GM21717 (cell line): ENCODE data around the gene RALGAPB.
"Not testable (repeated sequence)": the region's sequence is repeated elsewhere in the genome, so short reads cannot be mapped to it uniquely, and the experiment has no call there.

ENCODE experiments used
- ATAC-seq: cut with Tn5 transposase; IDR thresholded peaks from one replicate; pipeline ENCODE4 v1.9.1; 2021; ENCODE audit warnings: mild to moderate bottlenecking, moderate library complexity; ENCODE audit not compliant: unreplicated experiment

RALGAPB gene

DNA sequence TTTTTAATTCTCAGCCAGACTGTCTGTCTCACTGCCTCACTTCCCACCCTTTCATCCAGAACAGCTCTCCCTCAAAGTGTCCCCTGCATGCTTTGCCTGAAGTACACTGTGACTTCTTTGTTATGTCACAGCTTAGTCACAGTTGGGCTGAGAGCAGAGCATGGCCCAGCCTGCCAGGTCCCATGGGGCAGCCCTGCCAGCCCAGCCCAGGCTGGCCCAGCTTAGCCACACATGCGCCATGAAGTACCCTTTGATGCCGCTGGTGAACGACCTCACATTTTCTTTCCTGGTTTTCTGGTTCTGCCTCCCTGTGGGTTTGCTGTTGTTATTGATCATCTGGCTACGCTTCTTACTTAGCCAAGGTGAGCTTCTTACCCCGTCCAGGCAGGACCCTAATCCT lies 108.4 kb downstream of the RALGAPB start, which contains the start of gene ADIG:
Gene ADIG, plus strand, starts transcription at position 185 of the 400 bp plus-strand sequence. Its CDS starts 54 bp downstream, at position 239.
- no peak for ATAC-seq

DNA sequence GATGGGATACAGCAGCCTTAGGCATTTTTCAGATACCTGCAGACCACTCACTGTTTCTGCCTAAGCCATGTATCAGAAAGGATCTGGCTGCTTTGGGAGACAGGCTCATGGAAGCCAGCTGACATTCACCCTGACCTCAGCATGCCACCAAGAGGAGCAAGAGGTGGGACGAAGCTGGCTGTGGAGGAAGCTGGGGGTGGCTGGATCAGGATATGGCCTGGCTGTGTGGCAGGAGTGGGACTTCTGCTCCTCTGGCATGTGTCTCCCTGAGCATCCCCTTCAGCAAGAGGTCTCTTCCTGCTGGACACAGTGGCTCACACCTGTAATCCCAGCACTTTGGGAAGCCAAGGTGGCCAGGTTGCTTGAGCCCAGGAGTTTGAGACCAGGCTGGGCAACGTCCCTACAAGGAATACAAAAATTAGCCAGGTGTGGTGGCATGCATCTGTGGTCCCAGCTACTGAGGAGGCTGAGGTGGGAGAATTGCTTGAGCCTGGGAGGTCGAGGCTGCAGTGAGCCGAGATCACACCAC lies 109.3 kb downstream of the RALGAPB start:
- ATAC-seq = no peak

DNA sequence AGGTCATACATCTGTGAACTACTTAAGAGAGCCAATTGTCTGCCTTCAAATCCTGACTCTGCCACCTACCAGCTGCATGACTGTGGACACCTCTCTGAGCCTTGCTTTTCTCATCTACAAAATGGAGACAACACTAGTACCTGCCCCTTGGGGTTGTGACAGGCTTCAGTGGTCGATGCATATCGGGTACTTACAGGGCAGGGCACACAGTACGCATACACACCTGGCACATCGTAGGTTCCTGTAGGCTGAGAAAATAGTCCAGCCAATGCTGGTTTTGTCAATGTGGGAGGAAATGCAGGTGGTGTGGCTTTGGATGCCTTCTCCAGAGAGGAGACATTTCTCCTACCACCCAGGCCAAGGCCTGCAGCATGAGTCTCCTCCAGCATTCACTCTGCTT lies 110.7 kb downstream of the RALGAPB start:
- ATAC-seq = no peak

DNA sequence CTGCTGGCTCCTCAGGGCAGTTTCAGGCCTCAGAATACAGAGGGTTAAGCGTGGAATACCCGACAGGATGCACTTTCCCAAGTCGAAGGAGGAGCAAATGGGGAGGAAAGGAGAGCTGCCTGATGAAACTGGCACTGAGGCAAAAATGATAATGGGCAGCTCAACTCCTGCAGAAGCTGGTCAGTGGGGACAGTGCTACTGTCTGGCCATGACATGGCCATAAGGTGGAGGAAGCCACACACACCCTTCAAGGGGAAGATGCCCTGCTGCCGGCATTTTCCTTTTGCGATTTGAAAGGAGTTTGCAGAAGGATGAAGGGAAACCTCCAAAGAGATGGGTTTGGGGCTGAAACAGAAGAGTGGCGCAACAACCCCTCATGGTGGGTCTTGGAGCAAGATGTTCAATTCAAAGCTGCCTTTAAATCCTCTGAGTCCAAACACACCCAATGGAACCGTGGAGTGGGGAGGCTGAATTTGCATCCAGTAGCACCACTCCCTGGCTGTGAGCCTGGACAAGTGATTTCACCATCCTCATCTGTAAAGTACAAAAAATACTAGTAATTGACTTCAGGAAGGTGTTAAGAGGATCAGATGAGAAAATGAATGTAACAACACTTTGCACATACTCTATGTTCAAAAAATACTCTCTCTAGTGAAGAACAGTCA lies 111.6 kb downstream of the RALGAPB start:
- ATAC-seq = no peak

DNA sequence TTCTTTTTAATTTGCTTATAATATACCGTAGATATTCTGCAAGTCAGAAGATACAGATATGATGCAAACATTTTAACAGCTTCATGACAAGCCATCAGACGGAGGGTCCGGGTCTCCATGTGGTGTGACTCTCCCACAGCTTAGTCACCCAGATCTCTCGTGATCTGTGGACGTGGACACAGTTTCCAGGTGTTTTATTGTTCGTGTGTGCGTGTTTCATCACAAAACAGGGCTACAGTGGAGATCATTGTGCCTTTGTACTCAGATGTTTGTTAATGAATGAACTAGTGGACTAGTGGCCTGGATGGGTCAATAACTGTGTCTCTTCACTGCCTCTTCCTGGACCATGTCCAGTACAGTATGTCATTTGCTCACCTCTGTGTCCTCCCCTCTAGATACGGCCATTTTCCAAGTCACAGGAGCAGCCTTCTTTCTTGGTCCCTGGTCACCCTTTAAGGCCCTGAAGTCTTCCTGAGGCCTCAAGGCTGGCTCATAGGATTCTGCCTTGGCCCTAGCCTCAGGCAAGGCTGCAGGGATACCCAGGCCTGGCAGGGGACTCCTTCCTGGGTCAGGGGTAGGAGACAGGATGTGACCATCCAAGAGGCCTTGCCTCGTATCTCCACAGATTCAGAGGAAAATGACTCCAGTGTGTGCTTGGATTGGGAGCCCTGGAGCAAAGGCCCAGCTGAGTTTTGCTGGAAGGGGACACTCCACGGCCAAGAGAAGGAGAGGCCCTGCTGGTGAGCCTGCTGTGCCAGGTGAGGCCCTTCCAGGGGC lies 112.9 kb downstream of the RALGAPB start:
- no peak for ATAC-seq

DNA sequence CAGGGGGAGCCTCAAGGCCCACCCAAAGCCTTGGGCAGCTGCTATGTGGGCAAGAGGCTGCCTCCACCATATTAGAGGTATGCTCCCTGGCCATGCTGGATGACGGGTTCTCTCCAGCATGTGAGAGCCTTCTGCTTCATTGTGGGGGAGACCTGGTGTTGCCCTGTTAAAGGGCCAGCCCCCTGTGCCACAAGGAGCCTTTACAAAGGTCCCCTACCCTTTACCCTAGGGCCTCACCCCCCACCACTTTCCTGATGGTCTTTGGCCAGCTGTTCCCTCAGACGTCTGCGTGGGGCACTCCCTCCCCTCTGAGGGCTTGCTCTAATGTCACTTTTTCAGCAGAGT lies 113.5 kb downstream of the RALGAPB start:
- ATAC-seq = no peak

DNA sequence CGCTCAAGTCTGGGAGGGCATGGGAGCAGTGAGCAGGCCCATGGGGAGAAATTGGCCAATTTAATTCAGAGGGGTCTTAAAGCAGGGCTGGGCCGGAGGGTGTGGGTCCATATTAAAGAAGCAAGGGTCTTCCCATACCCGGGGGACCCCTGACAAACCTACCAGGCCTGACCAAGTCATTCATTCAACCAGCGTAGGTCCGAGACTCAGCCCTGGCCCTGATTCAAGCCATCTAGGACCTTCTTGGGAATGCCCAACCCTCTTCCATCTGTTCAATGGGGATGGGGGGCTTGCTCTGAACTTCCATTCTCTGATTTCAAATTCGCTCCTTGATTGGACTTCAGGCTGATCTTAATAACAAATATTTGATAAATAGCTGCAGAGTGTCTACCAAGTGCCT lies 115.7 kb downstream of the RALGAPB start:
- no peak for ATAC-seq

DNA sequence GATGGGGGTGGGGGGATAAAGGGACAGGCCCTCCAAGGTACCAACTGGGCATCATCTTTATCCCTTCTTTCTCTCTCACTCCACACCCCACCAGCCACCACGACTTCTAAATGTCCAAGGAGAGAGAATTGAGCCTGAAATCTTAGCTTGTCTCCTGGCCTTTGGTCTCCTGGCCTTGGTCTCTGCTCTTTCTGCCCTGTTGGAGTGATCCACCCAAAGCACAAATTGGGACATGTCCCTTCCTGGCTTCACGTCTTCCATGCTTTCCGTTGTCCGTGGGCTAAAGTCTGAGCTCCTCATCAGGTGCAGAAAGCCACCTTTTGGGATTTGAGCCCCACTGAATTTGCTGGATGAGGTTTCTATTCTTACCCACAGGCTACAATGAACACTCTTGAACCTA lies 116.7 kb downstream of the RALGAPB start:
- no peak for ATAC-seq

DNA sequence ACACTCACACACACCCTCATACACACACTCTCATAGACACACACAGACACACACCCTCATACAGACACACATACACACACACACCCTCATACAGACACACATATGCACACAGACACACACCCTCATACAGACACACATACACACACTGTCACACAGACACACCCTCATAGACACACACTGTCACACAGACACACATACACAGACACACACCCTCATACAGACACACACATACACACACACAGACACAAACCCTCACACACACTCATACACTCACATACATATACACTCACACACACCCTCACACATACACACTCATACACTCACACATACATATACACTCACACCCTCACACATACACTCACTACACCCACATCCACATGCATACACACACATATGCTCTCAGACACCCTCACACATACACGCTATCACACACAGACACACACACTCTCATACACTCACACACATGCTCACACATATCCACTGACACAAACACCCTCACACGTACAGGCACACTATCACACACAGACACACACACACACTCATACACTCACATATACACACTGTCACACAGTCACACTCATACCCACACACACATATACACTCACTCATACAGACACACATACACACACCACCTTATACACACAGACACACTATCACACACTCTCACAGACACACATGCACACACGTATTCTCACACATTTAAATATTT lies 117.5 kb downstream of the RALGAPB start:
- ATAC-seq = no peak

DNA sequence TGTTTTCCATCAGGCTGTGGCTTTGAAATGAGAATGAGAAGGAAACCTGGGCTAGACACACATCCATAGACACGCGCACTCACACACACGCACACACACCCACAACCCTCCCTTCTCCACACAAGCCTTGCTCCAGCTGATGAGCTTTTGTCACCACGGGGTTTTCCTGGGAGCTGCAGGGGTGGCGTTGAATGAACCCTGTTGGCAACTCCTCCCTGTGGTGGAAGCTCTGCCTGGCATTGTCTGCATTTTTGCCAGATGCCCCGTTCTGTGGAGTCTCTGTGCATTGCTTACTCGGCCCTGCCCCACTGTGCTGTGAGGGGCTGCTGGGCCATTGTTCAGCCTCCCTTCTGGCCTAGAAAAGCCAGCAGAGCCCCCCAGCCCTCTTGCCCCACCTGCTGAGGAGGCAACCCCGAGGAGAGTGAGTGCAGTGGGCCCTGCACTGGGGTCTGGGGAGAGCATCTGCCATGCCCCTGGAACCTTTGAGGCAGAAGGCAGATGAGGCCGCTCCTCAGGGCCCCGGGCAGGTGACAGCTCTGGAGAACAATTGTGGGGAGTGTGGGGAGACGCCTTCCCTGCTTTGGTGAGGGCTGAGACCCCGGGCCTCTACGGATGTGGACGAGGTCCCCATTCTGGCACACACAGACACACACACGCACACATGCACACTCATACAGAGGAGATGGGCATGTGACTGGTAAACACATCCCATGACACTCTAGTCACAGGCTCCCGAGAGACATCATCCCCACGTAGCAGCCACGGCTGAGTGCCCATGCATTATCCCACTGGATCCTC lies 118.2 kb downstream of the RALGAPB start:
- no peak for ATAC-seq

DNA sequence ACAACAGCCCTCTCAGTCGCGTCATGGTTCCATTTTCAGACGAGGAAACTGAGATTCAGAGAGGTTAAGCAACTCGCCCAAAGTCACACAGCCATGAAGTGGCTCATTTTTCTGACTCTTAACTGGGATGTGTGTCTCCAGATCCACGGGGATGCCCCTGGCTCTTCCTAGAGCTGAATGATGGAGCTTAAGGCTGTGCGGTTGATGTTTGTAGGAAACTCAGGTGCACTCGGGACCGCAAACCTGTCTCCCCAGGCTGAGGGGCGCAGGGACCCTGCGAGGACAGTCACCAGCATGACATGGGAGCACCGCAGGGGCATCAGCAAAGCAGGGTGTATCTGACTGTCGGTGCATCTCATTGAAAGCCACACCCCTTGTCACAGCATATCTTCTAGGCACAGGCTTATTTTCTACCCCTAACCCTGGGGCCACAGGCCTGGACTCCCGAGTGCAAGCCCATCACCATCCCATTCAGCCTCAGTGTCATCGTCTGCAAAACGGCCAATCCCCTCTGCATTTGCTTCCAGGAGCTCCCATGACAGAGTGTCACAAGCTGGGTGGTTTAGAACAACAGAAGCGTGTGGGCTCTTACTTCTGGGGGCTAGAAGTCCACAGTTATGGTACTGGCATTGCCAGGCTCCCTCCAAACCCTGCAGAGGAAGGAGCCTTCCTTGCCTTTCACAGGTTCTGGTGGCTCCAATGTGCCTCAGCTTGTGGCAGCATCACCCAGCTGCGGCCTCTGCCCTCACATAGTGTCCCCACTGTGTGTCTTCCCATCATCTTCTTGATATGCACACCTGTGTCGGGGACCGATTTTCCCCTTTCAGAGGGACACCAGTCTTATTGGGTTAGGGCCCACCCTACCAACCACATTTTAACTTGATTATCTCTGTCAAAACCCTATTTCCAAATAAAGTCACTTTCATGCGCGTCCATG lies 119.1 kb downstream of the RALGAPB start:
- no peak for ATAC-seq

DNA sequence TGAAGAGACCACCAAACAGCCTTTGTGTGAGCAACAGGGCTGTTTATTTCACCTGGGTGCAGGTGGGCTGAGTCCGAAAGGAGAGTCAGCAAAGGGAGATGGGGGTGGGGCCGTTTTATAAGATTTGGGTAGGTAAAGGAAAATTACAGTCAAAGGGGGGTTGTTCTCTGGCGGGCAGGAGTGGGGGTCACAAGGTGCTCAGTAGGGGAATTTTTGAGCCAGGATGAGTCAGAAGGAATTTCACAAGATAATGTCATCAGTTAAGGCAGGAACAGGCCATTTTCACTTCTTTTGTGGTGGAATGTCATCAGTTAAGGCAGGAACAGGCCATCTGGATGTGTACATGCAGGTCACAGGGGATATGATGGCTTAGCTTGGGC lies 119.8 kb downstream of the RALGAPB start:
- ATAC-seq = not testable (repeated sequence)

DNA sequence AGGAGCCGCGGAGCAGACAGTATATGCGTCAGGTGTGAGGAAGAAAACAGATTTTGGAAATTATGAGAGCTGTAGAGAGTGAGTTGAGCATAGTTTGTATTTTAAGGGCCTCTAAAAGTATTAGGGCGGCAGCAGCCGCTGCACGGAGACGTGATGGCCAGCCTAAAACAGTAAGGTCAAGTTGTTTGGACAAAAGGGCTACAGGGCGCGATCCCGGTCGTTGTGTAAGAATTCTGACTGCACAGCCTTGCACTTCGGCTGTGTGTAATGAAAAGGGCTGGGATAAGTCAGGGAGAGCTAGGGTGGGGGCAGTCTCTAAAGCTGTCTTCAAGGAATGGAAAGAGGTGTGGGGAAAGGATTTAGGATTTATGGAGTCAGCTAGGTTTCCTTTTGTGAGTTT lies 121.6 kb downstream of the RALGAPB start:
- not testable (repeated sequence) for ATAC-seq

DNA sequence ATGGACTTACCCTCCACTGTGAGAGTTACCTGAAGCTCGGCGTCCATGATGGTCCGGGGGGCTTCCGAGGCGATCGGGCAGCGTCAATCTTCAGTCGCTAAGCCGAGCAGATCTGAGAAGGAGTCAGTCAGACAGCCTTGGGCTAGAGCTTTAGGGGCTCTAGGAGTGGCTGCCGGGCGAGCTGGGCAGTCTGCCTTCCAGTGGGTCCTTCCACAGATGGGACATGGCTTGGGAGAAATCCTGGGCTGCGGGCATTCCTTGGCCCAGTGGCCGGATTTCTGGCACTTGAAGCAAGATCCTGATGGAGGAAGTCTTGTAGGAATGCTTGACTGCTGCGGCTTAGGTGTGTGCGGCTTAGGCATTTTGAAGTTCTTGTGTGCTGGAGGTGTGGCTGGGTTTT lies 123.2 kb downstream of the RALGAPB start:
- not testable (repeated sequence) for ATAC-seq

DNA sequence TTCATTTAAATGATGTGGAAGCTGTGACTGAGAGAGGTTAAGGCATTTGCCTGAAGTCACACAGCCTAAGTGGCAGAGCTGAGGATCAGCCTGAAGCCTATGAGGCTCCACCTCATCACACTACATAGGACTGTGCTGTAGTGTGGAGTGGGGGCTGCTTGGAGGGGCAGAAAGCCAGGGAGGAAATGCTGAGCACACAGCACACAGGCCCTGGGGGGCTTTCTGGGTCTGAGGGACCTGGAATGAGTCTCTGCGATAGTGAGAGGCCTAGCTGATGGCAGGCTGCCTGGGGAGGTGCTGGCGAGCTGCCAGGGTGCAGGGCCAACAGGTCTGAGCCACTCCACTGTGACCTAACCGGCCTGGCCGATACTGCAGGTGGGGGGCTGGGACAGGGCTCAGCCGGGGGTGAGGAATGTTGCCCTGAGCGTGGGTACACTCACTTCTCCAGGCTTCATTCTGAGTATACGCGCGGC lies 126.8 kb downstream of the RALGAPB start:
- no peak for ATAC-seq

DNA sequence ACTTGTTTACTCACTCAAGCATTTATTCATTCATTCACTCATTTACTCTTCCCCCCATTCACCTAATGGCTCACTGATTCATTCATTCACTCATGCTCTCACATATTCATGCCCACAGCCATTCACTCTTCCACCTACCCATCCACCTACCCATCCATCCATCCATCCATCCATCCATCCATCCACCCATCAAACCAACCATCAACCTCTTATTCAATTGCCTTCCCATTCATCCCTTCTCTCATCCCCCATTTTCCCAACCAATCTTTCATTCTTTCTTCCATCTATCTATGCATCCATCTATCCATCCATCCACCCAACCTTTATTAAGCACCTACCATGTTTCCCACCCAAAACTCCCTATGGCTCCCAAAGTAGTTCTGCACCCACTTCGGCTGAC lies 127.4 kb downstream of the RALGAPB start:
- ATAC-seq = no peak

DNA sequence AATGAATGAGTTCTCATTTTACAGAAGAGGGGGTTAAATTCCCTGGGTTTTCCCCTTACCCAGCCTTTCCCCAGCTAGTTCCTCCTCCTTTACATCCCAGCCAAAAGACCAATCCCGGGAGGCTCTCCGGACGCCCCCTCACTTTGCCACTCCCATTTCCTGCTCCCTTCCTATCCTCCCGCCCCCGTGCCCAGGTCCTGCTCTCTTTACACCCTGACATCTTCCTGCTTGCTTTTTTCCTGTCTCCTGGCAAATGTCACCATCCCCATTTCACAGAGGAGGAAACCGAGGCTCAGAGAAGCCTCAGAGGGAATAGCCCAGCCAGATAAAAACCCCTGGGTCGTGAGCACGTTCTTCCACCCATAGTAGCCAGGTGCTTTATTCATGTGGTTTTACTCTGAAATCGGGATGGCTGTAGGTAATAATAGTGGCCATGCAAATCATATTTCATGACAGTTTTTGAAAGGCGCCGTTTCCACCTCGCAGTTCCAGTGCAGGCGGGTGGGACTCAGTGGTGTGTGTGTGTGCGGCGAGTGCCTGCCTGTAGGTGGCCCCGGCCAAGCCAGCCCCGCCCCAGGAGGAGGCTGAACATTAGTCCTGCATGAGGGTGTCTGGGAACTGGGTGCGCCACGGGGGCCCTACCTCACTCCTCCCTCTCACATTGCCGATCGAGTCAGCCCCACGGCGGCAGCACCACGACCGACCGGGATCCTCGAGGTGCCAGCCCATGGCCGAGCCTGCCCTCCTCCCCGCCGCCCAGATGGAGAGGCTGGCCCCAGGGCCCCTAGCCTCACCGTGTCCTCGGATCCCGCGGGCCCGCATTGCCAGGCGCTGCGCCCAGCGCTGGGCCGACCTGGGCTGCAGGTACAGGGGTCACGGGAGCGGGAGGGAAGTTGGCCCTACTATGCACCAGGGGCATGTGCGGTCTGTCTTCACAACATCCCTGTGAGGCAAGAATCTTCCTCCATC lies 128.9 kb downstream of the RALGAPB start, which contains the start of gene ARHGAP40:
Gene ARHGAP40, plus strand, starts transcription at position 594 of the 969 bp plus-strand sequence.
- ATAC-seq = no peak

DNA sequence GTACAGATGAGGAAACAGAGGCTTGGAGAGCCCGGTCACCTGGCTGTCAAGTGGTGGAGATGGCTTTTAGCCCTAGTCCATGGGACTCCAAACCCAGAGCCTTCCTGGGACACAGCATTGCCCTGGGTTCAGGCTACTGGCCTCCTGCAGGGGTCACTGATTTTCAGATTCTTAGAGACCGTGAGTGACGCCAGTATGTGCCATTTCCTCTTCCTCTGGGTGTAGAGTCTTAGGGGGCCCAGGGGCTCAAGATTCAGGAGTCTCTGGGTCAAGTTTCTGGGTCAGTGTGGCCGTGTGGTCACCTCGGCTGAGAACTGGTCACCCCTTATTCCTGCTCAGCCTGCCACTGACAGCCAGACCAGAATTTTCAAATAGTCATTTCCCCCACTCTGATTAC lies 129.5 kb downstream of the RALGAPB start:
- no peak for ATAC-seq
